Common myeloid progenitor, CD34-positive (primary cell): ENCODE data around the gene LRRC8C.
"Not testable (repeated sequence)": the region's sequence is repeated elsewhere in the genome, so short reads cannot be mapped to it uniquely, and the experiment has no call there.

Experiments
- CTCF ChIA-PET: fragments of 350-600 bp; sonication (Branson Sonifier 250); formaldehyde crosslinking; loops from one replicate; lab custom pipeline; 2021; ENCODE audit warnings: antibody characterized with exemption; lab: Charles Lee
- POLR2A ChIA-PET: fragments of 350-600 bp; sonication (Branson Sonifier 250); formaldehyde crosslinking; loops from one replicate; lab custom pipeline; 2021; ENCODE audit warnings: antibody characterized with exemption; lab: Charles Lee
- DNase-seq, 3 donors: peaks; one replicate each; pipeline versions ENCODE4 v3.0.0 to v3.0.0-alpha.2; 2013
- H3K27ac ChIP-seq, 2 experiments: 1 replicate in 1 of 2; 2 replicates in 1 of 2; pipeline ENCODE4 v1.7.0; 2013; ENCODE audit warnings: inconsistent platforms in 2 of 2, low read length in 2 of 2, mild to moderate bottlenecking in 2 of 2, low read depth in 1 of 2, moderate library complexity in 1 of 2; ENCODE audit not compliant: severe bottlenecking in 2 of 2, insufficient read depth in 1 of 2, poor library complexity in 1 of 2
- H3K27me3 ChIP-seq, 5 experiments: replicated peaks in 2 of 5; 1 replicate in 3 of 5; 2 replicates in 2 of 5; pipeline versions ENCODE4 v1.6.1 to v1.7.0; 2013; ENCODE audit warnings: low read length in 4 of 5, mild to moderate bottlenecking in 2 of 5, moderate library complexity in 2 of 5, inconsistent platforms in 1 of 5; ENCODE audit not compliant: insufficient read depth in 5 of 5, control insufficient read depth in 4 of 5
- H3K36me3 ChIP-seq, 4 experiments: 1 replicate in 2 of 4; 2 replicates in 2 of 4; pipeline versions ENCODE4 v1.6.1 to v1.7.0; 2013; ENCODE audit warnings: low read length in 3 of 4, control low read depth in 1 of 4, mild to moderate bottlenecking in 1 of 4; ENCODE audit not compliant: control insufficient read depth in 4 of 4, insufficient read depth in 4 of 4
- H3K4me1 ChIP-seq, 4 experiments: 1 replicate in 3 of 4; 2 replicates in 1 of 4; pipeline versions ENCODE4 v1.6.1 to v1.7.1; 2013; ENCODE audit warnings: low read length in 3 of 4, mild to moderate bottlenecking in 3 of 4, control low read depth in 1 of 4, inconsistent platforms in 1 of 4, moderate library complexity in 1 of 4; ENCODE audit not compliant: control insufficient read depth in 4 of 4, insufficient read depth in 4 of 4; ENCODE audit errors: control extremely low read depth in 1 of 4
- H3K4me3 ChIP-seq, 7 experiments: 1 replicate in 4 of 7; 2 replicates in 3 of 7; pipeline versions ENCODE4 v1.5.1 to v1.7.0; 2013; ENCODE audit warnings: mild to moderate bottlenecking in 7 of 7, low read length in 6 of 7, moderate library complexity in 6 of 7, inconsistent platforms in 2 of 7, low read depth in 2 of 7, control low read depth in 1 of 7; ENCODE audit not compliant: insufficient read depth in 4 of 7, control insufficient read depth in 1 of 7; ENCODE audit errors: extremely low read depth in 1 of 7
- H3K9me3 ChIP-seq, 5 experiments: 1 replicate in 4 of 5; 2 replicates in 1 of 5; pipeline versions ENCODE4 v1.6.1 to v1.7.1; 2013; ENCODE audit warnings: low read length in 4 of 5, mild to moderate bottlenecking in 2 of 5, inconsistent platforms in 1 of 5, low read depth in 1 of 5, moderate library complexity in 1 of 5; ENCODE audit not compliant: control insufficient read depth in 4 of 5, insufficient read depth in 2 of 5; ENCODE audit errors: control extremely low read depth in 1 of 5
- WGBS: methylation state at CpG from one replicate; pipeline ENCODE4 v1.1.5; 2013; ENCODE audit not compliant: insufficient coverage; 5-methylcytosine and 5-hydroxymethylcytosine counted together

Gene LRRC8C

DNA sequence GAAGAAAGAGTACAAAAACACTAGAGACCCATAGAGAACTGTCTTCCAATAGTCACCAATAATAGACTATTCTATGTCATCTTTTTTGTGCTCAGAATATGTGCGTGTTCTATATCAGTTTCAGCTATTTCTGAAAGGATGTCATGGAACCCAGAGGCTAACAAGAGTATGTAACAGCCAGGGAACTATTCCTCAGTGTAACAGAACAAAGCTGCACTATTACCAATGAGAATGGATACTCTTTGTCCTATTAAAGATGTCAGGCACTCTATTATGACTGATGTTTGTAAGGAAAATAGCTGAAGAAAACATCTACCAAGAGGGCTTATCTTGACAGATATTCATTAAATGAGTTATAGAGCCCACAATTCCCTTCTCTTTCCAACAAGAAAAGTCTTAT is 8.6 kb upstream of the LRRC8C start:
- H3K36me3 ChIP-seq: no peaks in the 10 kb centered on the region
- no peaks in the 10 kb centered on the region for H3K9me3 ChIP-seq
- DNase-seq: no peak
- CTCF ChIA-PET: interaction anchor here (0.8 to 9.6 kb wide), 8 partner anchors 8 to 140 kb away, joined by 3 to 61 read pairs (median 6); no protein-coding TSS in a partner anchor
- POLR2A ChIA-PET: interaction anchor here (0.7 kb wide), 1 partner anchor 43 kb away, joined by 7 read pairs; no protein-coding TSS in a partner anchor
- no peaks in the 10 kb centered on the region for H3K27me3 ChIP-seq
- peak overlapping the region in 1 of 7 experiments; percentile 1 for H3K4me3 ChIP-seq
- H3K4me1 ChIP-seq: no peaks in the 10 kb centered on the region
- H3K27ac ChIP-seq: no peak overlapping the region
- no CpG with 5 or more reads among the region's 1 CpG for WGBS

DNA sequence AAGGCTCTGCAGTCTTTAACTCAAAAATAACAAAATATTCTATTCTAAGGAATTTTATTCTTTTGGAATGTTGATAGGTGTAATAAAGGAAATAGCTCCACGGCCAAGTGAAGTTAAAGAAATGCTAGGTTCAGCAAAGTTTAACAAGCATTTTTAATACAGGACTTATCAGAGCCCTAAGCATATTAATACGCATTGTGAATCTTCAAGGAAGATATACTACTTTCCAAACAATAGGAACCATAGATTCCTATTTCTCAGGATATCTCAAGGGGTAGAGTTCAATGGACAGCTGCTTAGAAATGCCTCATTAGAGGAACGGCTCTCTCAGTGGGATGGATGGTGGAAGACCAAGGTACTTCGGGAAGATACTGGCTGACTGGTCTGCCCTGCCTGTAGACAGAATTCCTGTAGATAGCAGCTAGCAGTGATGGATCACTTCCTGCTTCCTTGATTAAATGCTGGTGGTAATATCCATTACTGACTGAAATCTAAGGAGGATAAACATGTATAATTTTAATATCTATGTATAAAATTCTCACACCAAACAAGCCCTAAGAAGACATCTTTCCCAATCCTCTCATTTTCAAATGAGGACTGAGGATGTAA is 8.1 kb upstream of the LRRC8C start:
- Histone ChIP-seq H3K4me1 (peaks cover 0 to 2% (median 0%) of the 10 kb centered on the region in 4 experiments), H3K4me3 (no peak overlapping the region), H3K9me3 (no peaks in the 10 kb centered on the region), H3K36me3 (no peaks in the 10 kb centered on the region), H3K27me3 (no peaks in the 10 kb centered on the region), H3K27ac (no peak overlapping the region)
- no peak for DNase-seq
- ChIA-PET CTCF (interaction anchor here (0.8 to 9.6 kb wide), 8 partner anchors 9 to 141 kb away, joined by 3 to 61 read pairs (median 6); no protein-coding TSS in a partner anchor), POLR2A (no interaction called here)
- WGBS: 94% methylated on average over 2 of the region's 4 CpGs

DNA sequence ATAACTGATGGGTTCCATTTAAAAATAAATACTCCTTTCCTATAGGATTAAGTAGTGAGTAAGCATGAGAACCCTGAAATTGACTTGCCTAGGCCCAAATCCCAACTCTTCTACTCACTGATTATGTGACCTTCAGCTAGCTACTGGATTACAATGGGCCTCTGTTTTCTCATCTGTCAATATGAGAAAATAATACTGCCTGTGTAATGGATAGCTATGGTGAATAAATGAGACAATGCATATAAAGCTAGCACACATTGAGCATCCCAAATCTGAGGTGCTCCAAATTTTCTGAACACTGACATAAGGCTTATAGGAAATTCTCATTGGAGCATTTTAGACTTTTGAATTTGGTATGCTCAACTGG is 5.3 kb upstream of the LRRC8C start:
- Histone ChIP-seq H3K4me3 (no peak overlapping the region), H3K9me3 (no peaks in the 10 kb centered on the region), H3K4me1 (peaks cover 0 to 17% (median 8%) of the 10 kb centered on the region in 4 experiments), H3K27me3 (no peaks in the 10 kb centered on the region), H3K27ac (no peak overlapping the region), H3K36me3 (peaks cover 0 to 4% (median 1%) of the 10 kb centered on the region in 4 experiments)
- POLR2A ChIA-PET: no interaction called here
- DNase-seq: no peak
- CTCF ChIA-PET: interaction anchor here (0.9 to 9.6 kb wide), 3 partner anchors 12 to 143 kb away, joined by 3 to 61 read pairs (median 9); no protein-coding TSS in a partner anchor

DNA sequence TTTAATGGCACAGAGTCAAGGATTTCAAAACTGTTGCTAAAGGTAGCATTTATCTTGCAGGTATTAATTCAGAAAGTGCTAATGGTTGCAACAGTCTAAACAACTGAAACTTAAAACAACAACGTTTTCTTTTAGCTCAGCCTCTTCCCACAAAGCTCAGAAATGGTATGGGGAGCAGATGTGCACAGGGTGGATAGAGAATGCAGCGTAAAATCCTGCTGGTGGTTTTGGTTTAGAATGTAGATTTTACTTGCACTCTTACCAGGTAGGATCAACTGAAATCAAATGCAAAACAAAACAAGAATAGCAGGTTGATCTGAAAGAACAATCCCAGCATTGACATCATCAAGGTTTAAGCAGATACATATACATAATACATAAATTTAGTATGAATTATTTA is 3.8 kb upstream of the LRRC8C start:
- WGBS: no CpG with 5 or more reads among the region's 2 CpGs
- POLR2A ChIA-PET: no interaction called here
- H3K9me3 ChIP-seq: no peaks in the 10 kb centered on the region
- H3K27ac ChIP-seq: no peak overlapping the region
- no peaks in the 10 kb centered on the region for H3K27me3 ChIP-seq
- no peak overlapping the region for H3K4me3 ChIP-seq
- no peak for DNase-seq
- CTCF ChIA-PET: interaction anchor here (0.6 to 11.7 kb wide), 7 partner anchors 13 to 645 kb away, joined by 3 to 135 read pairs (median 4); no protein-coding TSS in a partner anchor
- H3K4me1 ChIP-seq: peaks cover 0 to 24% (median 13%) of the 10 kb centered on the region in 4 experiments
- H3K36me3 ChIP-seq: peaks cover 0 to 4% (median 1%) of the 10 kb centered on the region in 4 experiments

DNA sequence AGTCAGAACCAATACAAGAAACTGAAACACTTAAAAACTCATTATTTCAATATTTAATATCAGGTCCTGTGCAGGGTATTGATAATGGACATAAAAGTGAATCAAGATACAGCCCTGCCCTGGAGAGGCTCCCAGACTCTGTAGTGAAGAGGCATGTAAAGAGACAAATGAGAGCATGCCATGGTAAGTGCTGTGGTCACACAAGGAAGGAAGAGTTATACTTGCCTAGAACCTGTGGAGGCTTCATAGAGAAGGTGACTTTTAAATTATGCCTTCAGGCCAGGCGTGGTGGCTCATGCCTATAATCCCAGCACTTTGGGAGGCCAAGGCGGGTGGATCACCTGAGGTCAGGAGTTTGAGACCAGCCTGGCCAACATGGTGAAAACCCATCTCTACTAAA is 3.3 kb upstream of the LRRC8C start:
- H3K4me3 ChIP-seq, POLR2A ChIA-PET, DNase-seq, H3K27ac ChIP-seq, H3K9me3 ChIP-seq, H3K27me3 ChIP-seq, H3K36me3 ChIP-seq: not testable (repeated sequence)
- peaks cover 0 to 29% (median 17%) of the 10 kb centered on the region in 4 experiments for H3K4me1 ChIP-seq
- no CpG with 5 or more reads among the region's 2 CpGs for WGBS
- CTCF ChIA-PET: interaction anchor here (0.6 to 11.7 kb wide), 9 partner anchors 14 to 646 kb away, joined by 3 to 135 read pairs (median 4); no protein-coding TSS in a partner anchor

DNA sequence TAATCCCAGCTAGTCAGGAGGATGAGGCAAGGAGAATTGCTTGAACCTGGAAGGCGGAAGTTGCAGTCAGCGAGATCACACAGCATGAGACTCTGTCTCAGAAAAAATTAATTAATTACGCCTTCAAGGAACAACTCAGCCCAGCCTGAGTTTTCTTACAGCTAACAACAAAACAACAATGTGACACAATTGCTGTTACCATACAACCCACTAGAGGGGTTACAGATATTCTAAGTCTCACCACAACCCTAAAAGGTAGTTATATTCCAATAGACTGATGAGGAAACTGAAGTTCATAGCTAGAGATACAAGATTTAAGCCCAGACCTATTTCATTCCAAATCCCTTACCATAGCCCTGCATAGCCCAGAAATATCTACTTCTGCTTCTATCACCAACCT is 2.9 kb upstream of the LRRC8C start:
- Histone ChIP-seq H3K27me3 (no peaks in the 10 kb centered on the region), H3K4me3 (no peak overlapping the region), H3K9me3 (no peaks in the 10 kb centered on the region), H3K27ac (no peak overlapping the region), H3K36me3 (peaks cover 0 to 4% (median 1%) of the 10 kb centered on the region in 4 experiments), H3K4me1 (peaks cover 0 to 30% (median 18%) of the 10 kb centered on the region in 4 experiments)
- ChIA-PET CTCF (interaction anchor here (1.1 to 11.7 kb wide), 7 partner anchors 14 to 148 kb away, joined by 3 to 135 read pairs (median 5); no protein-coding TSS in a partner anchor), POLR2A (no interaction called here)
- WGBS: 94% methylated on average over 2 of the region's 3 CpGs
- peak in 2 of 3 donors; percentile 41 to 44 for DNase-seq
